Measurements from ENCODE around the gene PSMA3. TPM values are rescaled to one million over a fixed set of nuclear protein-coding genes. Genes with fewer than 3 reads are reported as not detected.

PSMA3 gene
- total RNA-seq, 1 donor = 159 TPM

- no peak overlapping the region for H3K4me3 ChIP-seq (ENCODE audit: low read depth, low read length)
- DNase-seq (ENCODE audit: low read depth) = no peak
- no peak for TF ChIP-seq CTCF (IDR thresholded peaks at IDR 0.05; ENCODE audit: insufficient read depth, low read depth, low read length)
Measured at GRCh38 chr14:58213176-58213575, 31.5 kb upstream of the PSMA3 start.

GRCh38 chr14:58215191-58215914 lies 29.3 kb upstream of the PSMA3 start:
- H3K4me3 ChIP-seq (ENCODE audit: low read depth, low read length) = no peak overlapping the region
- TF ChIP-seq CTCF (IDR thresholded peaks at IDR 0.05; ENCODE audit: insufficient read depth, low read depth, low read length) = no peak
- DNase-seq (ENCODE audit: low read depth) = no peak

DNA sequence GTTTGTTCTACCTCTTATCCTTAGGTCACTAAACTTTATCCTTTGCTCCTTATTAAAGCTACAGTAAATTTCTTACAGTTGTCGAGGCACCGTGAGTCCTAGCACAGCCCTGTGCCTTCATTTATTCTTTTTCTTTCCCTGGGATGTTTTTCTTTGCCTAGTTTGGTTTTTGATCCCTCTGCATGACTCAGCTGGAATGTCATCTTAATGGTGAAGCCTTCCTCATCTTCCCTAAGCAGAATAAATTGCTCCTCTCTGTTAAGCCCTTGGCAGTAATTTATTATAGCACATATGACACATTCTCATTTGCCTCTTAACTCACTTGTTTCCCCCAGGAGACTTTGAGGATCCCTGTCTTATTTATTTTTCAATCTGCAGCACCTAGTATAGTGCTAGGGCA lies 28.1 kb upstream of the PSMA3 start:
- no peak overlapping the region for H3K4me3 ChIP-seq (ENCODE audit: low read depth, low read length)
- no peak for TF ChIP-seq CTCF (IDR thresholded peaks at IDR 0.05; ENCODE audit: insufficient read depth, low read depth, low read length)
- peak; percentile 12 for DNase-seq (ENCODE audit: low read depth)

GRCh38 chr14:58227096-58227819 lies 17.4 kb upstream of the PSMA3 start:
- H3K4me3 ChIP-seq (ENCODE audit: low read depth, low read length) = no peak overlapping the region
- TF ChIP-seq CTCF (IDR thresholded peaks at IDR 0.05; ENCODE audit: insufficient read depth, low read depth, low read length) = no peak
- no peak for DNase-seq (ENCODE audit: low read depth)

DNA sequence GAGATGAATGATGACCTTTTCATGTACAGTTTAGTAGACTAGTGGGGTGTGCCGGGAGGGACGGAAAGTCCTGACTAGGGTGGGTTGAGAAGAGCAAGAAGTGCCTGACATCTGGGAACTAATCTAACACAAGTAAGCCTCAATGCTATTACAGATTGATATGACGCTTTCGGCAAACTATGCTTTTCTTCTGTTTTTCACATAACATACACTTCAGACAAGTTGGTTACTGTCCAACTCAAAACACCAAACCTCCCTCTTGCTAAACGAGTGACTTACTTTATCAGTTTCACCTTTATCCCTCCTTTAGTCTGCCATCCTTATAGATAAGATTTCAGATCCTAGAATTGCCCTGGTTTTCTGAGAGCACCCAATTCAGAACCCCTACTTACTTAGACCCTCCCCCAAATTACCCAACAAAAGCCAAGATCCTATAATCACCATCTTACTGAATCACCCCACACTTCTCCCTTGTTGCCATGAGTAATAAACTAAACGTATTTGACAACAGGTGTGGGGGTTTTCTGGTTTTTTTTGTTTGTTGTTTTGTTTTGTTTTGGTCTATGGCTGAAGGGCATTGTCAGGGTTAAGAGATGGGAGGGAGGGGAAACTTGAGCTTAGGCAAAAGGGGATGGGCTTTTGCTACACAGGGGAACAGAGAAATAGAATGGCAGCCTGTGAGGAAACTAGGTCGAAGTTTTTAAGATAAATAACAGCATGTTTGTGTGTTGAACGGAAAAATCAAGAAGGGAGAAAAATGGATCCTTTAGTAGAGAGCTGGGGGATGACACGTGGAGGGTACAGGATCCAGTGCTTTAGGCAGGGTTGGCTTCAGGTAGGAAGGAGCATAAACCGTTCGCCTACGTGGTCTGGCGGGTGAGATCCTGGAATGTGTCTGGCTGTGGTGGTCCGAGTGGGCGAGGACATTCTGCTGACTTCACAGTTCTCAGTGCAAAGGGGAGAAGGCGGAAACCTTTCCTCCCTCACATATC lies 6.1 kb upstream of the PSMA3 start:
- peak; percentile 46 for DNase-seq (ENCODE audit: low read depth)
- peak overlapping the region; percentile 63 for H3K4me3 ChIP-seq (ENCODE audit: low read depth, low read length)
- TF ChIP-seq CTCF (IDR thresholded peaks at IDR 0.05; ENCODE audit: insufficient read depth, low read depth, low read length) = no peak
